NCI-H526 (cell line): ENCODE results near the gene KDF1.
A peak's percentile ranks its signal among the peaks of the same experiment; 100 is the strongest.

Source experiments
- DNase-seq, 2 experiments: peaks; one replicate each; lab custom pipeline; 2025; lab: John Stamatoyannopoulos, UW

Gene KDF1, protein sequence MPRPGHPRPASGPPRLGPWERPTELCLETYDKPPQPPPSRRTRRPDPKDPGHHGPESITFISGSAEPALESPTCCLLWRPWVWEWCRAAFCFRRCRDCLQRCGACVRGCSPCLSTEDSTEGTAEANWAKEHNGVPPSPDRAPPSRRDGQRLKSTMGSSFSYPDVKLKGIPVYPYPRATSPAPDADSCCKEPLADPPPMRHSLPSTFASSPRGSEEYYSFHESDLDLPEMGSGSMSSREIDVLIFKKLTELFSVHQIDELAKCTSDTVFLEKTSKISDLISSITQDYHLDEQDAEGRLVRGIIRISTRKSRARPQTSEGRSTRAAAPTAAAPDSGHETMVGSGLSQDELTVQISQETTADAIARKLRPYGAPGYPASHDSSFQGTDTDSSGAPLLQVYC

GRCh38 chr1:26959722-26960624, at the start of gene KDF1:
KDF1 (minus strand) TSS chr1:26960468; CDS start chr1:26952380, 8,088 bp downstream.
- peak; percentile 66 to 95 for DNase-seq

- no peak for DNase-seq
Measured at GRCh38 chr1:27009601-27010197, 49.4 kb upstream of the KDF1 start.

DNA sequence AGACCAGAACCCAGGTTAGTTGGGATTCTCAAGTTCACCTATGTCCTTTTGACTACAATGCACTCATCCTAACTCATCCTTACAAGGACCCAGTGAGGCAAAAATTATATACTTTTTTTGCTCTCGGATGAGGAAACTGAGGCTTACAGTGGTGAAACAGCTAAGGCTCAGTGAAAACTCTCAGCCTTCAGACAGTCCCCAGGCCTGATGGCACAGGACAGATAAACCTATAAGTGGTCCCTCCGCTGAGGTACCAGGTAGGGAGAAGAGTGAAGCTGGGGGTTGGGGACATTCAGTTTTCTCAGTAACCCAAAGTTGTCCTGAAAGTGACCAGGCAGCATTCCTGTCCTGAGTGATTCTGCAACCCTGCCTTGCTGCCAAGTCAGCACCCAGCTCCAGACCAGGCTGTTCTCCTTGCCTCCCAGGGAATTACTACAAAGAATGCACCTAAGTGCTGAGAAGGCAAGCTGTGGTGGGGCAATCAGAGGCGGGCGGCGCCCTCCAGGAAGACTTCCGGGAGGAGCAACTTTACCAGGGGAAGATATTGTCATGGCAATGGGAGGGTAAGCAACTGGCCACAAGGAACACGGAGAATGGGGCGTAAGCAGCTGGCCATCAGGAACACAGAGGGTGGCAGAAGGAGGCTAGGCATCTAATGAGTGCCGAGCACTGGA, 47.8 kb upstream of the KDF1 start:
- DNase-seq = no peak

DNA sequence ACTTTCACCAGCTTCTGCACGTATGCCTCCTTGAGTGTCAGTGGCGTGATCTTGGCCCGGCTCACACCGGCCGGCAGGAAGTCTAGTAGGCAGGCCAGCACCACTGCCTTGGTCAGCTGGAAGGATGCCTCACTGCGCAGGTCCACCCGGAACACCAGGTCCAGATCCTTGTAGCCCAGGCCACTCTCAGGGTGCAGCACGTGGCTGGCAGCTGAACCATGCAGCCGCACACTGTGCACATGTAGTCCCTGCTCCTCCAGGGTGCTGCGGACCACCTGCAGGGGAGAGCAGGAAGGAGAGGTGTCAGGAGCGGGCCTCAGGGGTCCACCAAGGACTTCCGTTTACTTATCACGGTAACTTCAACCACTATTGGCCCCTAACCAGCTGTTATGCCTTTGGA, 46.4 kb upstream of the KDF1 start:
- no peak for DNase-seq

DNA sequence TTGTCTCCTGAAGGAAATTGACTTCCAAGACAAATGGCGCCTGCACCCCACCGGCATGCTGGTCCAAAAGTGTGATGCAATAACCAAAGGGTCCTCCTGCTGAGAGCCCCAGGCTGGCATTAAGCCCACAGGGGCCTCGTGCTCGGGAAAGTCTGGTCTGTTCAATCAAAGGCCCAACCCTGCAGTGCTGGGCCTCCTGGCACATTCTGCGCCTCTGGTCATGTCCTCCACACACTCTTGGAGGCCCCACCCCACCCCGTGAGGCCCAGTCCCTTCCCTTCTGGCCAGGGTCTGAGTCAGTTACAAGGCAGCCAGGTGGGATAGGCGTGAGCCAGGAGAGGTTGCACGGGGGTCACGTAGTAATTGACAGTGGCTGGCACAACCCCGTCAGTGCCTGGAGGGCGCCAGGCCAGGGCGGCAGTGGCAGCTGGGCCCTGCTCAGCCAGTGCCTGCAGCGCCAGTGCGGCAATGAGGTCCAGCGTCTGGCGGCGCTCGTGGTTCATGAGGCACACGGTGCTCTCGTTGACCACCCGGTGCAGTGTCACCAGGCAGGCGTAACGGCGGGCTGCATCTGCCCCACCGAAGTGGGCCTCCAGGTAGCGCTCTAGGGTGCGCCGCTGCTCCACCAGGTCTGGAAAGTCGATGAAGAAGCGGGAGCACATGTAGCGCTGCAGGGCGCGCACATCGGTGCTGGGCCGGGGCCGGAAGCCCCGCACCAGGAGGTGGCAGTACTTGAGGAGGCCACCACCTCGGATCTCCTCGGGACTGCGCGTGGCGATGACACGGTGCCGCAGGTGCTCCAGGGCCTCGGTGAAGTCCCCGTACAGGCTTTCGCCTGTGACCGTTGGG, 45.6 kb upstream of the KDF1 start:
- no peak for DNase-seq

GRCh38 chr1:27005166-27005530, 44.9 kb upstream of the KDF1 start:
- DNase-seq = no peak

- no peak for DNase-seq
Measured at GRCh38 chr1:27004471-27005165, 44.4 kb upstream of the KDF1 start.

- DNase-seq = no peak
Measured at GRCh38 chr1:27003745-27004470, 43.6 kb upstream of the KDF1 start.

DNA sequence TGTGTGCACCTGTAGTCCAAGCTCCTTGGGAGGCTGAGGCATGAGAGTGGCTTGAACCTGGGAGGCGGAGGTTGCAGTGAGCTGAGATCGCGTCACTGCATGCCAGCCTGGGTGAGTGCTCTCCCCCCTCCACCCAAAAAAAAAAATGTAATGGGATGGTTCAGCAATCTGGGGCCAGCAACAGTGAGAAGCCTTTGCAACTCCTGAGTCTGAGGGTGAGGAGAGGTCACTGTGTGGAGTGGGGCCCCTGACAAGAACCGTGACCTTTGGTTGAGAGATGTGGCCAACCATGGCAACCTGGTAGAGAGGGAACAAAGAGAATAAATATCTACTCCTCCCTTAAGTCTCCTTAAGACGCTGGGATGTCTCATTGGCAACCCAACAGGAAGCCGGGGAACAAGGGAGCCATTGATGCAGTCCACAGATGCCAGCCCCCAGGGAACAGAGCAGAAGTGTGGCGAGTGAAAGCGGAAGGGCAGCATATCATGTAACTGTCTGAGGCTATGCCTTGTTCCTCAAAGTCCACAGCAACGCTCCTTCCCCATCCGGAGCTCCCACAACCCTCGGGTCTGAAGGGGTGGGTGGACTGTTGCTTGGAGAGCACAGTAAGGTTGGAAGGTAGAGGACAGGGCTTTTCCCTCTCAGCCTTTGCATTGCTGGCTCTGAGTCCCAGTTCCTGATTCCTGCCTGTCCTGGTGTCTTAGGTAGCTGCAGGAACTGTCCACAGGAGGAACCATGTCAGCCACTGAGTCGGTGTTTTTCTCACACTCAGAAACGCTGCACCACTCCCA, 41.5 kb upstream of the KDF1 start:
- DNase-seq = peak in 1 of 2 experiments; percentile 29

- DNase-seq = no peak
Measured at GRCh38 chr1:27000817-27001460, 40.7 kb upstream of the KDF1 start.

GRCh38 chr1:27000090-27000816, 40.0 kb upstream of the KDF1 start:
- no peak for DNase-seq

GRCh38 chr1:26999440-26999987, 39.2 kb upstream of the KDF1 start:
- peak in 1 of 2 experiments; percentile 16 for DNase-seq

DNA sequence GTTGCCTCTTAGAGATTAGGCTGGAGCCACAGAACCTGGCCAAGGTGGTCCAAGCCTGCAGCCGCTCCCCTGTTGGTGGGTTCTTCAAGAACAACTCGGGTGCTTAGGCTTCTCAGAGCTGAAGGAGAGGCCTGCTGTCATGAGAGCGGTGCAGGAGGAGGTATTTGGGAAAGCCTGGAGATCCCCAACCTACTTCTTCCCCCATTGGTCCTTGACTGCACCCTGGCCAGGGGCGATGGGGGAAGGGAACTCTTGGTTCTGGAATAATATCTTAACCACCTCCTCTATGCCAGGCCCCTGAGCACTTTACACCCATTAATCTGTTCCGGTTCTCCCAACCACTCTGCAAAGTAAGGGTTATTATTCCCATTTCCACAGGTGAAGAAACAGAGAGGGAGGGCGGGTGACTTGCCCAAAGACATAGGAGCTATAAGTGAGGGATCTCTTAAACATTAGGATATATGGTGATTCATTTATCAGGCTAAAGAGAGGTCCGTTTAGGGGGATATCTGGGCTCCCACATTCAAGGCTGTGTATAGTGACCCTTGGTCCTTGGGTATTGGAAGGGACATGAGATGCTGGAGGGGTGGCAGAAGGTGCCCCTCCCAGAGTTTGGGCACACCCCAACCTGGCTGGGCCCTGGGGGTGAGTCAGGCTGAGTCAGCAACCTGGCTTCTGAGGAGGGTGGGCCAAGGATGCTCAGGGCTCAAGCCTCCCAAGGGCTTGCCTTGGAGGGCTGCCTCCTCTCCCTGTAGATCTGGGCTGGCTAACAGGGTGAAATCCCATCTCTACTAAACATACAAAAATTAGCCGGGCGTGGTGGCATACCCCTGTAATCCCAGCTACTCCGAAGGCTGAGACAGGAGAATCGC, 38.4 kb upstream of the KDF1 start:
- DNase-seq = no peak

DNA sequence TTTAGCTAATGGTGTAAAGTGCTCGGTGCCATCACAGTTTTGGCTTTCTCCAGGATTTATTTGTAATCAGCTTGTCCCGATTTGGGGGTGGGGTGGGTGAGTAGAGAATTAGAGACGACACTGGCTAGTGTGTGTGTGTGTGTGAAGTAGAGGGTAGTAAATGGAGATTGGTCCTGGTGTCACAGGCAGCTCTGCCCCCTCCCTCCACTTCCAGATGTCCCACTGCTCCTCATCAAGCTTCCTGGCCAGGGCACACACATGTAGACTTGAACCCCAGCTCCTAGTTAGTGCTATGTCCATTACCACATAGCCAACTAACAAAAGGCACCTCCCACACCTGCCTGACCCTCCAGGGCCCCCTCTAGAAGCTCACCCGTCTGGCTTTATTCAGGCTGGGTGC, 36.4 kb upstream of the KDF1 start:
- DNase-seq = no peak

- no peak for DNase-seq
Measured at GRCh38 chr1:26996024-26996423, 35.8 kb upstream of the KDF1 start.

- peak; percentile 79 to 84 for DNase-seq
Measured at GRCh38 chr1:26994787-26995517, 34.7 kb upstream of the KDF1 start.
